Endothelial cell of umbilical vein (primary cell): Measurements from ENCODE around the gene RTN3. TPM values are rescaled to one million over a fixed set of nuclear protein-coding genes. Genes with fewer than 3 reads are reported as not detected.

Experiments
- BruUV-seq: library from RNA; stranded (reverse); fragments of 400-500 nt; replicated peaks from 2 replicates; lab custom pipeline; 2021; lab: Mats Ljungman, UMichigan
- CTCF ChIA-PET: fragments of 300-600, 350-600 bp; sonication (Branson Sonifier 250); formaldehyde crosslinking; loops from one replicate; lab custom pipeline; 2021; ENCODE audit warnings: antibody characterized with exemption, inconsistent platforms; lab: Charles Lee
- POLR2A ChIA-PET: fragments of 300-600, 350-600 bp; sonication (Branson Sonifier 250); formaldehyde crosslinking; loops from one replicate; lab custom pipeline; 2021; ENCODE audit warnings: antibody characterized with exemption, inconsistent platforms; lab: Charles Lee
- DNase-seq: peaks from one replicate; pipeline ENCODE4 v3.0.0-alpha.2; 2011; ENCODE audit warnings: low read depth, low spot score
- FAIRE-seq: peaks from 2 replicates; lab custom pipeline; 2011; peaks lifted over from hg19 to GRCh38; lab: Jason Lieb, UNC
- H2AFZ ChIP-seq: 2 replicates; pipeline ENCODE4 v1.6.0; 2012; ENCODE audit warnings: low read depth, low read length, control low read depth, inconsistent platforms
- H3K27ac ChIP-seq: 2 replicates; pipeline ENCODE4 v1.5.1; 2011; ENCODE audit warnings: low read depth, mild to moderate bottlenecking, control low read depth, low read length, moderate library complexity; ENCODE audit not compliant: insufficient read depth
- H3K27me3 ChIP-seq, 2 experiments: 2 replicates each; pipeline versions ENCODE4 v1.6.0 to v1.6.1; 2011; ENCODE audit warnings: low read length in 2 of 2, mixed read lengths in 1 of 2; ENCODE audit not compliant: control insufficient read depth in 2 of 2, insufficient read depth in 2 of 2
- H3K36me3 ChIP-seq, 2 experiments: 2 replicates in 1 of 2; 3 replicates in 1 of 2; pipeline ENCODE4 v1.5.1; 2011; ENCODE audit warnings: low read length in 2 of 2, mild to moderate bottlenecking in 1 of 2, moderate library complexity in 1 of 2; ENCODE audit not compliant: control insufficient read depth in 2 of 2, insufficient read depth in 2 of 2; ENCODE audit errors: extremely low read depth in 1 of 2
- H3K4me1 ChIP-seq: 3 replicates; pipeline ENCODE4 v1.5.1; 2011; ENCODE audit warnings: mild to moderate bottlenecking, low read length; ENCODE audit not compliant: control insufficient read depth, insufficient read depth; ENCODE audit errors: extremely low read depth
- H3K4me2 ChIP-seq: 2 replicates; pipeline ENCODE4 v1.6.1; 2011; ENCODE audit warnings: low read length, control low read depth, mixed read lengths; ENCODE audit not compliant: insufficient read depth
- H3K4me3 ChIP-seq, 3 experiments: fragments of 200-600 bp in 1 of 3; sonication (generic), shearing (Covaris generic) in 1 of 3; replicated peaks in 1 of 3; 2 replicates each; pipeline ENCODE4 v1.5.1; 2011 to 2016; ENCODE audit warnings: control low read depth in 3 of 3, low read length in 3 of 3, mild to moderate bottlenecking in 2 of 3, inconsistent platforms in 1 of 3, low read depth in 1 of 3, moderate library complexity in 1 of 3; ENCODE audit not compliant: insufficient read depth in 1 of 3
- H3K79me2 ChIP-seq: 2 replicates; pipeline ENCODE4 v1.6.0; 2012; ENCODE audit warnings: low read length, inconsistent platforms; ENCODE audit not compliant: control insufficient read depth, insufficient read depth
- H3K9ac ChIP-seq: replicated peaks from 2 replicates; pipeline ENCODE3; 2011; ENCODE audit warnings: low read length, control low read depth; ENCODE audit not compliant: insufficient read depth; ENCODE audit errors: extremely low read depth
- H3K9me1 ChIP-seq: replicated peaks from 3 replicates; pipeline ENCODE4 v1.6.0; 2011; ENCODE audit warnings: mild to moderate bottlenecking, low read length; ENCODE audit not compliant: control insufficient read depth, insufficient read depth; ENCODE audit errors: extremely low read depth
- H3K9me3 ChIP-seq: replicated peaks from 2 replicates; pipeline ENCODE4 v1.5.1; 2012; ENCODE audit warnings: low read length, inconsistent platforms; ENCODE audit not compliant: control insufficient read depth, insufficient read depth
- H4K20me1 ChIP-seq: replicated peaks from 2 replicates; pipeline ENCODE3; 2011; ENCODE audit warnings: mild to moderate bottlenecking, low read length; ENCODE audit not compliant: control insufficient read depth, insufficient read depth; ENCODE audit errors: extremely low read depth
- EZH2 ChIP-seq: IDR thresholded peaks from 2 replicates; pipeline ENCODE4 v1.6.1; 2012; ENCODE audit warnings: borderline replicate concordance, low read depth, mild to moderate bottlenecking, moderate library complexity, low read length, inconsistent platforms; ENCODE audit not compliant: severe bottlenecking
- FOS ChIP-seq: IDR thresholded peaks from 2 replicates; pipeline ENCODE4 v1.6.1; 2011; ENCODE audit warnings: mild to moderate bottlenecking, low read length, moderate library complexity, borderline replicate concordance; ENCODE audit not compliant: insufficient read depth
- GATA2 ChIP-seq: IDR thresholded peaks from 2 replicates; pipeline ENCODE4 v1.7.0; 2011; ENCODE audit warnings: low read depth, mild to moderate bottlenecking, moderate library complexity, mixed read lengths, low read length; ENCODE audit not compliant: insufficient read length, insufficient read depth
- JUN ChIP-seq: IDR thresholded peaks from 2 replicates; pipeline ENCODE4 v1.6.1; 2011; ENCODE audit warnings: borderline replicate concordance, low read depth; ENCODE audit not compliant: insufficient read length, insufficient read depth
- MYC ChIP-seq: IDR thresholded peaks from one replicate; pipeline ENCODE4 v1.6.1; 2011; ENCODE audit warnings: mild to moderate bottlenecking, low read depth, low read length
- POLR2A ChIP-seq: IDR thresholded peaks from 2 replicates; pipeline ENCODE4 v1.6.1; 2012; ENCODE audit warnings: low read depth, mild to moderate bottlenecking, control low read depth, low read length
- POLR2AphosphoS5 ChIP-seq: IDR thresholded peaks from 2 replicates; pipeline ENCODE4 v1.6.1; 2012; ENCODE audit warnings: low read depth, mild to moderate bottlenecking, control low read depth, low read length, moderate library complexity; ENCODE audit not compliant: insufficient read depth
- dilution Hi-C: fragments of 300-500 bp; cut with MboI; formaldehyde crosslinking; loops from one replicate; pipeline ENCODE4 v1.15.0; 2019; ENCODE audit warnings: low sequenced_read_pairs; ENCODE audit not compliant: extremely low pct_ligation_motif_present
- intact Hi-C: fragments of 100-400 bp; cut with micrococcal nuclease; formaldehyde crosslinking; loops from one replicate; pipeline ENCODE4 v1.10.0; 2022
- polyA plus RNA-seq, 4 experiments: library from polyadenylated mRNA; depleted of rRNA in 3 of 4; stranded (reverse) in 3 of 4; unstranded in 1 of 4; fragments of >200 nt; gene quantifications; 2 replicates each; pipeline versions ENCODE4 v1.2.1 to v1.2.3, GENCODE V29; 2011 to 2012; ENCODE audit warnings: missing spikeins in 1 of 4
- total RNA-seq: library from RNA; stranded (reverse); gene quantifications from 2 replicates; pipeline ENCODE4 v1.2.3, GENCODE V29; 2021
- TF ChIP-seq, protein P1 (sequence below): IDR thresholded peaks from 2 replicates; pipeline ENCODE4 v1.6.1; 2011; ENCODE audit not compliant: insufficient read depth, insufficient read length
- TF ChIP-seq, protein P2 (sequence below), 2 donors: IDR thresholded peaks; 1 replicate in 1 of 2; 2 replicates in 1 of 2; pipeline ENCODE4 v1.5.1; 2011; ENCODE audit warnings: low read length in 2 of 2, mild to moderate bottlenecking in 2 of 2, moderate library complexity in 2 of 2, control low read depth in 1 of 2, inconsistent platforms in 1 of 2, low read depth in 1 of 2; ENCODE audit not compliant: insufficient read depth in 1 of 2; ENCODE audit errors: extremely low read depth in 1 of 2

Gene RTN3
- total and polyA plus RNA-seq, 2 donors (not counting 3 experiments of a cell fraction or from before 2014, with no cell fraction given): 90.6 to 112 TPM

DNA sequence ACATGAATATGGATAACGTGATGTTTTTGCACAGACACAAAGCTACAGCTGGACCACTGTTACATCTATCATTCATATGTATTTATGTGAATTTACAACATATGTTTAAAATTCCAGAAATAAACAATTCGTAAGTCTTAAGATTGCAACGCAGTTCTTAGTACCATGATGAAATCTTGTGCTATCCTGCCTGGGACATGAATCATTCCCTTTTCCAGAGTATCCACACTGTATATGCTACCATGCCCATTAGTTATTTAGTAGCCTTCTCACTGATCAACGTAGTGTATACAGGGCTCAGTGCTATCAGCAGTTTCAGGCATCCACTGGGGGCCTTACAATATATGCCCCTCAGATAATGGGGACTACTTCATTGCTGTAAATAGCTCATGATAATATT is 14.4 kb upstream of the RTN3 start:
- TF ChIP-seq, protein P1, sequence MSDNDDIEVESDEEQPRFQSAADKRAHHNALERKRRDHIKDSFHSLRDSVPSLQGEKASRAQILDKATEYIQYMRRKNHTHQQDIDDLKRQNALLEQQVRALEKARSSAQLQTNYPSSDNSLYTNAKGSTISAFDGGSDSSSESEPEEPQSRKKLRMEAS: no peak
- TF ChIP-seq, protein P2, sequence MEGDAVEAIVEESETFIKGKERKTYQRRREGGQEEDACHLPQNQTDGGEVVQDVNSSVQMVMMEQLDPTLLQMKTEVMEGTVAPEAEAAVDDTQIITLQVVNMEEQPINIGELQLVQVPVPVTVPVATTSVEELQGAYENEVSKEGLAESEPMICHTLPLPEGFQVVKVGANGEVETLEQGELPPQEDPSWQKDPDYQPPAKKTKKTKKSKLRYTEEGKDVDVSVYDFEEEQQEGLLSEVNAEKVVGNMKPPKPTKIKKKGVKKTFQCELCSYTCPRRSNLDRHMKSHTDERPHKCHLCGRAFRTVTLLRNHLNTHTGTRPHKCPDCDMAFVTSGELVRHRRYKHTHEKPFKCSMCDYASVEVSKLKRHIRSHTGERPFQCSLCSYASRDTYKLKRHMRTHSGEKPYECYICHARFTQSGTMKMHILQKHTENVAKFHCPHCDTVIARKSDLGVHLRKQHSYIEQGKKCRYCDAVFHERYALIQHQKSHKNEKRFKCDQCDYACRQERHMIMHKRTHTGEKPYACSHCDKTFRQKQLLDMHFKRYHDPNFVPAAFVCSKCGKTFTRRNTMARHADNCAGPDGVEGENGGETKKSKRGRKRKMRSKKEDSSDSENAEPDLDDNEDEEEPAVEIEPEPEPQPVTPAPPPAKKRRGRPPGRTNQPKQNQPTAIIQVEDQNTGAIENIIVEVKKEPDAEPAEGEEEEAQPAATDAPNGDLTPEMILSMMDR (IDR thresholded peaks at IDR 0.05; ENCODE audit: extremely low read depth in 1 of 2, insufficient read depth in 1 of 2, low read depth in 1 of 2, low read length in 2 of 2): no peak
- TF ChIP-seq MYC (no peak), POLR2AphosphoS5 (no peak), JUN (no peak), EZH2 (no peak), GATA2 (no peak), FOS (no peak), POLR2A (no peak)
- H3K9ac ChIP-seq: no peak overlapping the region
- dilution Hi-C loops (no loop called here), intact Hi-C loops (no loop called here)
- no peaks in the 10 kb centered on the region for H3K9me1 ChIP-seq
- H3K9me3 ChIP-seq: no peaks in the 10 kb centered on the region
- no peak overlapping the region for H2AFZ ChIP-seq
- H3K27ac ChIP-seq: no peak overlapping the region
- H4K20me1 ChIP-seq: peaks cover 3% of the 10 kb centered on the region
- H3K36me3 ChIP-seq: no peaks in the 10 kb centered on the region
- no peak overlapping the region for H3K4me3 ChIP-seq
- peaks cover 86% of the 10 kb centered on the region for H3K79me2 ChIP-seq
- no peak overlapping the region for H3K4me2 ChIP-seq
- CTCF ChIA-PET: no interaction called here
- peaks cover 25% of the 10 kb centered on the region for H3K4me1 ChIP-seq
- no TSS peak for BruUV-seq
- no peak for FAIRE-seq
- DNase-seq: no peak
- no peaks in the 10 kb centered on the region for H3K27me3 ChIP-seq
- POLR2A ChIA-PET: no interaction called here
